Chondrocyte (in vitro differentiated cells): ENCODE measurements around the gene CGB1. TPM values are rescaled to one million over a fixed set of nuclear protein-coding genes. Genes with fewer than 3 reads are reported as not detected.

Experiments
- DNase-seq: peaks from one replicate; pipeline ENCODE4 v3.0.0; 2021; ENCODE audit warnings: mixed read lengths, low spot score
- H3K27ac Mint-ChIP-seq: one replicate; pipeline ENCODE4 v1.8.0; 2021; ENCODE audit warnings: mild to moderate bottlenecking, moderate library complexity, mixed read lengths; ENCODE audit not compliant: unreplicated experiment
- H3K27me3 Mint-ChIP-seq: 2 replicates; pipeline ENCODE4 v1.8.0; 2021; ENCODE audit warnings: low read depth, mixed read lengths
- H3K36me3 Mint-ChIP-seq: 2 replicates; pipeline ENCODE4 v1.8.0; 2021; ENCODE audit warnings: low read depth, mixed read lengths
- H3K4me1 Mint-ChIP-seq: 2 replicates; pipeline ENCODE4 v1.8.0; 2021; ENCODE audit warnings: low read depth, mild to moderate bottlenecking, mixed read lengths
- H3K4me3 Mint-ChIP-seq: one replicate; pipeline ENCODE4 v1.8.0; 2021; ENCODE audit warnings: mild to moderate bottlenecking, moderate library complexity, mixed read lengths; ENCODE audit not compliant: unreplicated experiment
- H3K9me3 Mint-ChIP-seq: 2 replicates; pipeline ENCODE4 v1.8.0; 2021; ENCODE audit warnings: low read depth, mixed read lengths
- CTCF ChIP-seq: fragments of 200-600 bp; sonication (generic); IDR thresholded peaks from 2 replicates; pipeline ENCODE4 v1.5.0; 2021; ENCODE audit warnings: antibody characterized with exemption, mild to moderate bottlenecking, moderate library complexity
- total RNA-seq: library from RNA; stranded (reverse); gene quantifications from 3 replicates; pipeline ENCODE4 v1.2.1, GENCODE V29; 2021

The CGB1 gene
- total RNA-seq, 1 donor from 2014 or later = 0.92 TPM

GRCh38 chr19:49004964-49005614 is 31.6 kb downstream of the CGB1 start:
- no peaks in the 10 kb centered on the region for H3K27me3 Mint-ChIP-seq
- no peak for TF ChIP-seq CTCF
- H3K9me3 Mint-ChIP-seq = no peaks in the 10 kb centered on the region
- no peak overlapping the region for H3K4me3 Mint-ChIP-seq
- H3K36me3 Mint-ChIP-seq = peaks cover 12% of the 10 kb centered on the region
- no peak overlapping the region for H3K27ac Mint-ChIP-seq
- no peaks in the 10 kb centered on the region for H3K4me1 Mint-ChIP-seq
- no peak for DNase-seq

GRCh38 chr19:49004133-49004532 is 32.6 kb downstream of the CGB1 start:
- Mint-ChIP-seq H3K4me3 (no peak overlapping the region), H3K27ac (no peak overlapping the region), H3K36me3 (peaks cover 15% of the 10 kb centered on the region), H3K4me1 (peaks cover 6% of the 10 kb centered on the region), H3K9me3 (no peaks in the 10 kb centered on the region), H3K27me3 (no peaks in the 10 kb centered on the region)
- DNase-seq = no peak
- no peak for TF ChIP-seq CTCF

GRCh38 chr19:48999481-49000325 is 37.0 kb downstream of the CGB1 start:
- Mint-ChIP-seq H3K4me3 (no peak overlapping the region), H3K4me1 (peaks cover 15% of the 10 kb centered on the region), H3K27me3 (no peaks in the 10 kb centered on the region), H3K27ac (no peak overlapping the region), H3K36me3 (peaks cover 8% of the 10 kb centered on the region), H3K9me3 (no peaks in the 10 kb centered on the region)
- peak; percentile 83 for TF ChIP-seq CTCF
- no peak for DNase-seq

GRCh38 chr19:48997972-48998371 is 38.7 kb downstream of the CGB1 start:
- peak; percentile 73 for TF ChIP-seq CTCF
- no peak for DNase-seq
- H3K9me3 Mint-ChIP-seq = no peaks in the 10 kb centered on the region
- peaks cover 26% of the 10 kb centered on the region for H3K4me1 Mint-ChIP-seq
- H3K27ac Mint-ChIP-seq = no peak overlapping the region
- H3K27me3 Mint-ChIP-seq = no peaks in the 10 kb centered on the region
- H3K4me3 Mint-ChIP-seq = no peak overlapping the region
- peaks cover 4% of the 10 kb centered on the region for H3K36me3 Mint-ChIP-seq

GRCh38 chr19:48994035-48994386 is 42.7 kb downstream of the CGB1 start:
- peak overlapping the region; percentile 93 for H3K27ac Mint-ChIP-seq
- peaks cover 43% of the 10 kb centered on the region for H3K4me1 Mint-ChIP-seq
- no peaks in the 10 kb centered on the region for H3K27me3 Mint-ChIP-seq
- TF ChIP-seq CTCF = no peak
- no peak for DNase-seq
- H3K9me3 Mint-ChIP-seq = no peaks in the 10 kb centered on the region
- peaks cover 5% of the 10 kb centered on the region for H3K36me3 Mint-ChIP-seq
- peak overlapping the region; percentile 98 for H3K4me3 Mint-ChIP-seq
